HepG2 (cell line): Measurements from ENCODE around the gene QDPR. TPM values are rescaled to one million over a fixed set of nuclear protein-coding genes. Genes with fewer than 3 reads are reported as not detected.

Experiments used
- BCL6 ChIP-seq: IDR thresholded peaks from 2 replicates; pipeline ENCODE4 v1.6.1; 2016; ENCODE audit warnings: missing genetic modification reagents, missing compliant biosample characterization
- BORCS8-MEF2B ChIP-seq: sonication (generic); formaldehyde crosslinking; IDR thresholded peaks from 2 replicates; pipeline ENCODE4 v1.8.0; 2022; ENCODE audit warnings: mild to moderate bottlenecking, missing genetic modification reagents
- CREBL2 ChIP-seq: sonication (generic); formaldehyde crosslinking; IDR thresholded peaks from 2 replicates; pipeline ENCODE4 v1.8.1; 2023; ENCODE audit warnings: missing genetic modification reagents, mild to moderate bottlenecking, borderline replicate concordance
- DBP ChIP-seq: sonication (generic); formaldehyde crosslinking; IDR thresholded peaks from 2 replicates; pipeline ENCODE4 v1.4.0; 2020; ENCODE audit warnings: missing genetic modification reagents; ENCODE audit errors: not compliant biosample characterization
- EHMT2 ChIP-seq: fragments of 200-600 bp; sonication (generic); IDR thresholded peaks from 2 replicates; pipeline ENCODE4 v1.7.0; 2017; ENCODE audit warnings: antibody characterized with exemption, low read depth, low read length, borderline replicate concordance
- ELF4 ChIP-seq: sonication (generic); formaldehyde crosslinking; IDR thresholded peaks from 2 replicates; pipeline ENCODE4 v1.5.0; 2020; ENCODE audit warnings: missing genetic modification reagents, mild to moderate bottlenecking, moderate library complexity, borderline replicate concordance
- GATA4 ChIP-seq: sonication (generic); IDR thresholded peaks from 2 replicates; pipeline ENCODE4 v1.6.1; 2016; ENCODE audit warnings: antibody characterized with exemption, low read depth, borderline replicate concordance
- KDM1A ChIP-seq: IDR thresholded peaks from 2 replicates; pipeline ENCODE4 v1.6.1; 2016; ENCODE audit warnings: missing compliant biosample characterization
- KMT2B ChIP-seq: IDR thresholded peaks from 2 replicates; pipeline ENCODE4 v1.6.1; 2016; ENCODE audit warnings: missing genetic modification reagents, missing compliant biosample characterization
- NFIC ChIP-seq: IDR thresholded peaks from 2 replicates; pipeline ENCODE4 v1.6.1; 2012; ENCODE audit warnings: mild to moderate bottlenecking, low read length, inconsistent platforms
- ONECUT2 ChIP-seq: sonication (generic); formaldehyde crosslinking; IDR thresholded peaks from 2 replicates; pipeline ENCODE4 v1.4.0; 2020; ENCODE audit warnings: missing genetic modification reagents
- PHF8 ChIP-seq: sonication (generic); formaldehyde crosslinking; IDR thresholded peaks from 2 replicates; pipeline ENCODE4 v1.5.0; 2020; ENCODE audit warnings: missing genetic modification reagents
- SAP130 ChIP-seq: IDR thresholded peaks from 2 replicates; pipeline ENCODE4 v1.6.1; 2016; ENCODE audit warnings: low read depth
- SMYD3 ChIP-seq: sonication (generic); formaldehyde crosslinking; IDR thresholded peaks from 2 replicates; pipeline ENCODE4 v1.8.1; 2023; ENCODE audit warnings: mild to moderate bottlenecking, missing genetic modification reagents
- ZKSCAN8 ChIP-seq: IDR thresholded peaks from 2 replicates; pipeline ENCODE4 v1.6.1; 2016; ENCODE audit warnings: borderline replicate concordance, missing genetic modification reagents, missing compliant biosample characterization
- ZNF180 ChIP-seq: sonication (generic); formaldehyde crosslinking; IDR thresholded peaks from 2 replicates; pipeline ENCODE4 v1.4.0; 2020; ENCODE audit warnings: low read depth, missing genetic modification reagents, borderline replicate concordance
- ZNF253 ChIP-seq: sonication (generic); formaldehyde crosslinking; IDR thresholded peaks from 2 replicates; pipeline ENCODE4 v1.8.0; 2022; ENCODE audit warnings: mild to moderate bottlenecking, missing genetic modification reagents, borderline replicate concordance
- ZNF414 ChIP-seq: sonication (generic); formaldehyde crosslinking; IDR thresholded peaks from 2 replicates; pipeline ENCODE4 v1.5.0; 2020; ENCODE audit warnings: missing genetic modification reagents
- ZNF75D ChIP-seq: sonication (generic); formaldehyde crosslinking; IDR thresholded peaks from 2 replicates; pipeline ENCODE4 v1.8.1; 2023; ENCODE audit warnings: missing genetic modification reagents, mild to moderate bottlenecking, borderline replicate concordance
- ZNF816 ChIP-seq: sonication (generic); formaldehyde crosslinking; IDR thresholded peaks from 2 replicates; pipeline ENCODE4 v1.8.0; 2022; ENCODE audit warnings: missing genetic modification reagents, mild to moderate bottlenecking, borderline replicate concordance
- ZSCAN31 ChIP-seq: sonication (generic); formaldehyde crosslinking; IDR thresholded peaks from 2 replicates; pipeline ENCODE4 v1.5.0; 2020; ENCODE audit warnings: low read depth, mild to moderate bottlenecking, missing genetic modification reagents
- polyA plus RNA-seq, 8 experiments: library from polyadenylated mRNA; depleted of rRNA in 3 of 8; stranded (reverse) in 7 of 8; unstranded in 1 of 8; fragments of >200 nt; fragmentation: Illumina TruSeq in 4 of 8; extraction: Trizol in 4 of 8; gene quantifications; 2 replicates each; pipeline versions ENCODE4 v1.2.1 to v1.2.3, GENCODE V29; 2011 to 2016; ENCODE audit warnings: low read depth in 4 of 8, missing spikeins in 1 of 8, mixed read lengths in 1 of 8; ENCODE audit not compliant: insufficient read depth in 1 of 8
- total RNA-seq, 5 experiments: library from RNA; depleted of rRNA; stranded (reverse); fragments of >200 nt; fragmentation: Illumina TruSeq; extraction: Trizol; gene quantifications; 2 replicates each; pipeline ENCODE4 v1.2.3, GENCODE V29; 2016; ENCODE audit warnings: low read depth in 1 of 5
- TF ChIP-seq, protein P1 (sequence below), 2 experiments: sonication (generic) in 1 of 2; formaldehyde crosslinking in 1 of 2; IDR thresholded peaks; 2 replicates each; pipeline versions ENCODE4 v1.6.1 to v1.9.0; 2014 to 2022; ENCODE audit warnings: antibody characterized with exemption in 1 of 2, borderline replicate concordance in 1 of 2, inconsistent platforms in 1 of 2, low read depth in 1 of 2, missing genetic modification reagents in 1 of 2

Gene QDPR
- total and polyA plus RNA-seq, 2 of the 13 experiments (the other 11 are each of a cell fraction or from before 2014, with no cell fraction given): 9.9 to 95.5 TPM

GRCh38 chr4:17490575-17491059, 21.3 kb downstream of the QDPR start (continued):
- TF ChIP-seq DBP (CRISPR knock-in tag) (no peak), CREBL2 (CRISPR knock-in tag) (no peak), SAP130 (CRISPR knock-in tag) (peak; percentile 81), BORCS8-MEF2B (CRISPR knock-in tag) (no peak), KDM1A (CRISPR knock-in tag) (no peak), NFIC (no peak), BCL6 (CRISPR knock-in tag) (peak; percentile 89), ZNF180 (CRISPR knock-in tag) (no peak), KMT2B (CRISPR knock-in tag) (peak; percentile 60; the same call in 1 of the 2 replicates), EHMT2 (no peak), ZNF253 (no peak), ZSCAN31 (CRISPR knock-in tag) (no peak), SMYD3 (no peak), GATA4 (peak; percentile 87; the same call in 1 of the 2 replicates), ZKSCAN8 (peak; percentile 30; the same call in 1 of the 2 replicates), ZNF414 (CRISPR knock-in tag) (no peak), ZNF75D (CRISPR knock-in tag) (no peak), ELF4 (CRISPR knock-in tag) (no peak), ZNF816 (CRISPR knock-in tag) (no peak), PHF8 (CRISPR knock-in tag) (no peak), ONECUT2 (CRISPR knock-in tag) (0 out of 2 replicates have a peak, but pooled peaks have one; percentile 37)
- TF ChIP-seq, protein P1, sequence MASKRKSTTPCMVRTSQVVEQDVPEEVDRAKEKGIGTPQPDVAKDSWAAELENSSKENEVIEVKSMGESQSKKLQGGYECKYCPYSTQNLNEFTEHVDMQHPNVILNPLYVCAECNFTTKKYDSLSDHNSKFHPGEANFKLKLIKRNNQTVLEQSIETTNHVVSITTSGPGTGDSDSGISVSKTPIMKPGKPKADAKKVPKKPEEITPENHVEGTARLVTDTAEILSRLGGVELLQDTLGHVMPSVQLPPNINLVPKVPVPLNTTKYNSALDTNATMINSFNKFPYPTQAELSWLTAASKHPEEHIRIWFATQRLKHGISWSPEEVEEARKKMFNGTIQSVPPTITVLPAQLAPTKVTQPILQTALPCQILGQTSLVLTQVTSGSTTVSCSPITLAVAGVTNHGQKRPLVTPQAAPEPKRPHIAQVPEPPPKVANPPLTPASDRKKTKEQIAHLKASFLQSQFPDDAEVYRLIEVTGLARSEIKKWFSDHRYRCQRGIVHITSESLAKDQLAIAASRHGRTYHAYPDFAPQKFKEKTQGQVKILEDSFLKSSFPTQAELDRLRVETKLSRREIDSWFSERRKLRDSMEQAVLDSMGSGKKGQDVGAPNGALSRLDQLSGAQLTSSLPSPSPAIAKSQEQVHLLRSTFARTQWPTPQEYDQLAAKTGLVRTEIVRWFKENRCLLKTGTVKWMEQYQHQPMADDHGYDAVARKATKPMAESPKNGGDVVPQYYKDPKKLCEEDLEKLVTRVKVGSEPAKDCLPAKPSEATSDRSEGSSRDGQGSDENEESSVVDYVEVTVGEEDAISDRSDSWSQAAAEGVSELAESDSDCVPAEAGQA (IDR thresholded peaks at IDR 0.05; ENCODE audit: low read depth): peak; percentile 54; the same call in 1 of the 2 replicates
- TF ChIP-seq, protein P1 (CRISPR knock-in tag; IDR thresholded peaks at IDR 0.05; ENCODE audit: borderline replicate concordance): no peak
